Kidney (tissue), 14 donors: Measurements from ENCODE around the gene ZCCHC2. TPM values are rescaled to one million over a fixed set of nuclear protein-coding genes. Genes with fewer than 3 reads are reported as not detected.

ENCODE experiments used
- DNase-seq, 5 donors: peaks; one replicate each; pipeline ENCODE4 v3.0.0-alpha.2; 2013 to 2020
- FAIRE-seq: peaks from 2 replicates; lab custom pipeline; 2012; peaks lifted over from hg19 to GRCh38; lab: Jason Lieb, UNC
- H3K27ac ChIP-seq, 2 donors: one replicate each; pipeline ENCODE4 v1.7.0; 2013; ENCODE audit warnings: low read depth in 2 of 2, low read length in 2 of 2, inconsistent platforms in 1 of 2
- H3K27me3 ChIP-seq: one replicate; pipeline ENCODE4 v1.7.1; 2013; ENCODE audit warnings: low read length, inconsistent platforms; ENCODE audit not compliant: control insufficient read depth, insufficient read depth
- H3K36me3 ChIP-seq, 3 donors: one replicate each; pipeline versions ENCODE4 v1.7.0 to v1.7.1; 2013; ENCODE audit warnings: low read length in 3 of 3, control low read depth in 1 of 3, inconsistent platforms in 1 of 3; ENCODE audit not compliant: insufficient read depth in 3 of 3, control insufficient read depth in 2 of 3
- H3K4me1 ChIP-seq, 3 donors: one replicate each; pipeline versions ENCODE4 v1.7.0 to v1.7.1; 2013; ENCODE audit warnings: low read length in 3 of 3, inconsistent platforms in 1 of 3, low read depth in 1 of 3; ENCODE audit not compliant: control insufficient read depth in 2 of 3, insufficient read depth in 2 of 3
- H3K4me3 ChIP-seq, 3 donors: one replicate each; pipeline versions ENCODE4 v1.7.0 to v1.8.1; 2013; ENCODE audit warnings: low read length in 3 of 3, control low read depth in 1 of 3, inconsistent platforms in 1 of 3
- H3K9ac ChIP-seq, 3 donors: one replicate each; pipeline versions ENCODE4 v1.7.0 to v1.7.1; 2013; ENCODE audit warnings: low read length in 3 of 3, control low read depth in 1 of 3, inconsistent platforms in 1 of 3
- H3K9me3 ChIP-seq, 3 donors: one replicate each; pipeline versions ENCODE4 v1.7.0 to v1.7.1; 2013; ENCODE audit warnings: low read length in 3 of 3, control low read depth in 1 of 3, inconsistent platforms in 1 of 3; ENCODE audit not compliant: control insufficient read depth in 2 of 3, insufficient read depth in 1 of 3
- CTCF ChIP-seq: IDR thresholded peaks from 3 replicates; pipeline ENCODE4 v1.5.1; 2012; ENCODE audit warnings: mild to moderate bottlenecking, moderate library complexity, borderline replicate concordance; ENCODE audit not compliant: insufficient read depth; ENCODE audit errors: extremely low read depth
- intact Hi-C: fragments of 100-400 bp; cut with DNase I; formaldehyde crosslinking; loops from one replicate; pipeline ENCODE4 v1.11.1; 2022
- polyA plus RNA-seq: library from polyadenylated mRNA; stranded (reverse); fragments of 350-450 nt; fragmentation: Illumina TruSeq; extraction: RNeasy Lipid Tissue Mini Kit (QIAGEN cat#74804); gene quantifications from one replicate; pipeline ENCODE4 v1.2.3, GENCODE V29; 2014; ENCODE audit warnings: low read depth, low replicate concordance; ENCODE audit not compliant: insufficient read depth
- total RNA-seq: library from RNA; stranded (reverse); fragmentation: NEBNext Ultra II Directional; extraction: Animal tissue kit (Norgen Biotek cat#: 25700); gene quantifications from one replicate; pipeline ENCODE4 v1.2.1, GENCODE V29; 2021
- donor health status: control.
- donor health status: control.
- donor health status: control.
- donor health status: control.
- donor health status: control.
- donor health status: DM: yes; HTN: yes; CAD: no.
- donor health status: Normal renal cell carcinoma (clear cell type).

Gene ZCCHC2
- total and polyA plus RNA-seq, 2 donors from 2014 or later, result 5.5 to 22.1 TPM

- H3K4me3 ChIP-seq, result no peak overlapping the region
- TF ChIP-seq CTCF, result no peak
- no peaks in the 10 kb centered on the region for H3K36me3 ChIP-seq
- intact Hi-C loops, result no loop called here
- no peaks in the 10 kb centered on the region for H3K4me1 ChIP-seq
- H3K27me3 ChIP-seq, result no peaks in the 10 kb centered on the region
- peaks cover 0 to 1% (median 0%) of the 10 kb centered on the region in 3 donors for H3K9me3 ChIP-seq
- DNase-seq (peak in 2 of 5 donors; percentile 35 to 79), FAIRE-seq (no peak)
- H3K27ac ChIP-seq, result peak overlapping the region; percentile 72 to 81
- H3K9ac ChIP-seq, result no peak overlapping the region
Measured at GRCh38 chr18:62625019-62625418, 102.2 kb downstream of the ZCCHC2 start.

Other genes with a start within 250 kb of the ZCCHC2 start
- gene TNFRSF11A, start 197.7 kb upstream of the ZCCHC2 start, total RNA-seq, result 5.4 TPM
- 0.39 TPM for gene TNFRSF11A, start 197.7 kb upstream of the ZCCHC2 start, polyA plus RNA-seq
- 13.0 TPM for gene PHLPP1, start 192.5 kb downstream of the ZCCHC2 start, total RNA-seq
- gene PHLPP1, start 192.5 kb downstream of the ZCCHC2 start, polyA plus RNA-seq, result 2.9 TPM